NOMO-1 (cell line): Measurements from ENCODE around the gene PGLYRP1.
A peak's percentile ranks its signal among the peaks of the same experiment; 100 is the strongest.

Experiments used
- DNase-seq, 2 experiments: peaks; one replicate each; lab custom pipeline; 2025; ENCODE audit not compliant: unreplicated experiment in 2 of 2; lab: John Stamatoyannopoulos, UW

The PGLYRP1 gene

DNA sequence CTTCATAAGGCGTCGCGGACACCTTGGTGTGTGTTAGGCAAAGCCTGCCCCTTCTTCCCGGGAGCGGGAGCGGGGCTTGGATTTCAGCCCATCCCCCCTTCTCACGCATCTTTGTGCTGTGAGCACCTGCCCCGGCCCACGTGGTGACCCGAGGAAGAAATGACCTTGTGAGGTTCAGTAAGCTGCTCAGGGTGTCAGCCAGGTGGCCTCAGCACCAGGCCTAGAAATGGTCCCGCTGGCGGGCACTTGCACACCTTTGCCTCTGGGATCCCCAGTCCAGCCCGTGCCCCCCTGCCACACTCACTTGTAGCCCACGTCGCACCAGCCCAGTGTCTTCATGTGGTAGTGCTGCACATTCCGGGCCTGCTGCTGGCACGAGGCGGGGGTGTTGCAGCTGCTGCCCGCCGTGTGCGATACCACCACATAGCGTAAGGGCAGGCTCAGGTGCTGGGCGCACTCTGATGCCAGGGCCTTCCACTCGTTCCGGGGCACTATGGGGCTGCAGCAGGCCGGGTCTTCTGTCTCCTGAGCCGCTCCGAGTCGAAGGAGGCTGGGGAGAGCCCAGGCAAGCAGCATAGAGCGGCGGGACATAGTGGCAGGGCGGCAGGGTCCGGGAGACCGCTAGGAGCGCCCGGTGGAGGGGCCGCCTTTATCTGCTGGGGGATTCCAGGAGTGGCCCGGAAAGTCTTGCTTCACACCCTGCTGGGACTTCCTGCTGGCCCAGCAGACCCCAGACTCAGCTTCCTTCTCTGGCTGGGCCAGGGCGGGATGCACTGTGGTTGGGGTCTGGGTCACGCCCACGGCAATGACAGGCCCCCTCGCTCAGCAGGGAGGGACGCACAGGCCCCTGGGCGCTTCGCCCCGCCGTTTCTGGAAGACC lies at the start of gene PGLYRP1:
PGLYRP1 (minus strand) TSS at position 623 of the 880 bp plus-strand sequence; CDS start at position 591, 32 bp downstream.
- no peak for DNase-seq

DNA sequence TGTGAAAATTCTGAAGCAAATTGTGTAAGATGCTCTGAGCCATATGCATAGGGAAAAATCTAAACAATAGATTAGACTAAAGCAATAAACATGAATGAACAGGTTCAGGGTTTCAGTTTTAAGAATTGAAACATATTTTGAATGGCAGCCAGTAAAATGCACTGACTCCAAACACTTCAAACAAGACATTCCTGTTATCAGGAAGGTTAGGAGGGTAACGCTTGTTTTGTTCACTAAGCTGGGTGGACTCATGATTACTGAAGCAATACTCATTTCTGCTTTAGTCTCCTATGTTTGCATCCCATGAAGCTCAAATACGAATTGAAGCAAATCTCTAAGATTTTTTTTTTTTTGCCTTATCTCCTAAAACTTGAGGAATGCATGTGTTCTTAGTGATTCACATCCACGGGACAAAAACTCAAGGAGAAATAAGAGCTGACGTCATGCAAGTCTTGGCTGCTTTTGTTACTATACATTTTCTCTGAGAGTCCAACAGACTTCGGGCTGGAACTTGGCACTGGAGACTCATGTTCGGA lies 47.0 kb upstream of the PGLYRP1 start:
- DNase-seq: no peak

DNA sequence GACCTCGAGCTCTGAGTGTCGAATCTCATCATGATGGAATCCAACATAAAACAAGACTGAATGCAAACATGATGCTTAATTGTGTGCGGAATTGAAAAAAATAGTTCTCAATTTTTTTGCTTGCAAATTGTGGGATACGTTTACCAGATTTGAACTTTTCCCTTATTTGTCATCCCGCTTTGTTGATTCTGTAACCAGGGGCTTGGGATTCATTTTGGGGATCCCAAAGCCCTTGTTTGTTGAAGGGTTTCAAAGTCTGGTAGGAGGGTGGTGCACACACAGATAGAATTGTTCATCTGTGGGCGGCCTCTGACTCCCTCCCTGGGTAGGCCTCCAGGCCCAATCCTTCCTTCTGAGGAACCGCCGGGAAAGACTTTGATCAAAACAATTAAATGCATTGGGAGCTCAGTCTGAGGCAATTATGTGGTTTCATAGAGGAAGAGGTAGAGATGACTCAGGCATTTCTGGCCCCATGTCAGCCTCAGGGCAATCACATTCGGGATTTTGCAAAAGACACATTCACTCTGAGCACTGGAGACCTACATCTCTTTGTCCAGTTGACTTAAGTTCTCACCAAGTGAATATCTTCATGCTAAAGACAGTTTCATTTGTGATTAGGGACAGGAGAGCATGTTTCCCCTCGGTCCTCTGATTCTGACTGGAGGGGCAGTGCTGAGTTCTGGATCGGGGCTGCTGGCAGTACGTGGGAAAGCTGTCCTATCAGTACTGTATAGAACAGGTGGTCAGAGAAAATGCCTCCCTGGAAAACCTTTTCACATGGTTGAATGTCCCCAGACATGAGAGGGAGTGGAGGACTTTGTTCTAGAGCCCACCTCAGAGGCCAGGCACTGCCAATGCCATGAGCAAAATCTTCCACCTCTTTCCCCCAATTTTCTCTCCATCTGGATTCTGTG lies 45.7 kb upstream of the PGLYRP1 start:
- peak; percentile 79 to 84 for DNase-seq

DNA sequence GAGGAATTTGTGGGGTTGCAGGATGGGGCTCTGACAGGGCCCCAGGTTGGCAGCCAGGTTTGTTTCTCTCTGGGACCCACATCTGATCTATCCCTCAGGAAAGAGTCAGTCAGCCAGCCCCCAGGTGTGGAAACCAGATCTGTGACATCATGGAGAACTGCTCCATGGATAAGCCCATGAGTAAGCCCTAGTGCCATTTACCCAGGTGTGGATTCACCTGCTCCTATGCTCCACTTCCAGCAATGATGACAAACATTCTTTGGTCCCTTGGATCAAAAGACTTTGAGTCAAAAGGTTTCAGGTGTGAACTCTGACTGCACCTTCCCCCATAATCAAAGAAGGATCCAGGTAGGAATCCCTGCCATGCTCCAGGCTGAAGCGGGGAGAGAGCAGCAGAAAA lies 44.8 kb upstream of the PGLYRP1 start:
- DNase-seq: no peak

DNA sequence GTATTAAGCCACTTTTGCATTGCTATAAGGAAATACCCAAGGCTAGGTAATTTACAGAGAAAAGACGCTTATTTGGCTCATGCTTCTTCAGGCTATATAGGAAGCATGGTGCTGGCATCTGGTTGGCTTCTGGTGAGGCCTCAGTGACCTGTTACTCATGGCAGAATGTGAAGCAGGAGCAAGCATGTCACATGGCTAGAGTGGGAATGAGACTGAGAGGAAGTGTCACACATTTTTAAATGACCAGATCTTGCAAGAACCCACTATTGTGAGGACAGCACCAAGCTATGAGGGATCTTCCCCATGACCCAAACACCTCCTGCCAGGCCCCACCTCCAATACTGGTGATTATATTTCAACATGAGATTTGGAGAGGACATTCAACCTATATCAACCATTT lies 43.6 kb upstream of the PGLYRP1 start:
- no peak for DNase-seq

GRCh38 chr19:46065486-46066071 lies 42.7 kb upstream of the PGLYRP1 start:
- no peak for DNase-seq

DNA sequence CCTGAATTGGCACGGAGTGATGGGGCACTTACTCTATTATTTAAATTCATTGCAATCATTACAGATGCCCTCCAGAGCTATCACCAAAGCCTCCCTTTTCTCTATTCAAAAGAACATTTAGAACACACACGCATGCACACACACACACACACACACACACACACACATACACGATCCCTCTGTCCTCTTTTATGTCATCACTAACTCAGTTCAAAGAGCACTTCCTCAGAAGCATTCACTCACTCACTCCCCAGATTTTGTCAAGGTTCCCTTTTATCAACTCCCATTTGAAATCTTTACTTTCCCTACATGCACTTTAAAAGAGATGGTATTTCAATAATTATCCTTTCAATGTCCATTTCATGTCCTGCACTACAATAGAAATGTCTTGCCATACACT lies 40.3 kb upstream of the PGLYRP1 start:
- no peak for DNase-seq

DNA sequence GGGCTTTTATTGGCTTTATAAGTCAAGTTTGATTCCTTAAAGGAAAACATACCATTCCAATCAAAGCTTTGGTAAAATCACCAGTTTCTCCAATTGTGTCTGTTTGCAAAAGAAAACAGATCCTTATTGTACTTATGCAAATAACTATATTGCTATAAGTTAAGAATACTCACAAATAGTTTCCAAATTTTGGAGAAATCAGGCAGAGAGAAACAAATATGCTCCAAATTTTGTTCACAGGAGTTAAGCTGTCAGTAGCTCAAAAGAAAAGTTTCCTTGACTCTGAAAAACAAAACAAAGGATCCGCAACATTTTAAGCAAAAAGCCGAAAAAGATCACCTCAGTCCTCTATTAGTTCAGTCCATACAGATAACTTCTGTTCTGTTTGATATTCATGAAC lies 37.2 kb upstream of the PGLYRP1 start:
- no peak for DNase-seq

DNA sequence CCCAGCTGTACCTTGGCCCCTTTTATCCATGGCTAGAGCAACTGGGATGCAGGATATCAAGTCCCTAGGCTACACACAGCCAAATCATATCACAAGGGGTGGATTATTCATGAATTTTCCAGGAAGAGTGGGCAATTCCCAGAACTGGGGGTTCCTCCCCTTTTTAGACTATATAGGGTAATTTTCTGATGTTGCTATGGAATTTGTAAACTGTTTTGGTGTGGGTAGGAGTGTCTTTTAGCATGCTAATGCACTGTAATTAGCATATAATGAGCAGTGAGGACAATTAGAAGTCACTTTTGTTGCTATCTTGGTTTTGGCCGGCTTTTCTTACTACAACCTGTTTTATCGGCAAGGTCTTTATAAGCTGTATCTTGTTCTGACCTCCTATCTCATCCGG lies 35.9 kb upstream of the PGLYRP1 start:
- no peak for DNase-seq

DNA sequence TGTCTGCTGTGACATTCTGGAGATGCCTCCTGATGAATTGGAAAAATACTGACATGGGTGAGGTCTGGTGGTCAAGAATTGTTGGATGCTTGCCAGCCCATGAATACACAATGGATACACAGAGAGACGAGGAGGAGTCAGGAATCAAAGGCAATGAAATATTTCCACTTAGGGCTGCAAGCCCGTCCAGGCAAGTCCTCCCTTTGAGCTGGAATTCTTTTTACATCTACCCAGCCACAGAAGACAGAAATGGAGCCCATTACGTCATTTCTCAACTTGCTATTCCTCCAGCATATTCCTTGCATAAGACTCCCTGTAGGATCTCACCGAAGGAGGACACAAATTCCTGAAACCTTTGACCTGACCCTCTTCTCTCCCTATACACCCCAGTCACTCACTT lies 33.7 kb upstream of the PGLYRP1 start:
- no peak for DNase-seq

- DNase-seq: no peak
Measured at GRCh38 chr19:46052896-46053295, 30.0 kb upstream of the PGLYRP1 start.

GRCh38 chr19:46049597-46049996 lies 26.7 kb upstream of the PGLYRP1 start:
- no peak for DNase-seq

- no peak for DNase-seq
Measured at GRCh38 chr19:46043519-46043918, 20.7 kb upstream of the PGLYRP1 start.

DNA sequence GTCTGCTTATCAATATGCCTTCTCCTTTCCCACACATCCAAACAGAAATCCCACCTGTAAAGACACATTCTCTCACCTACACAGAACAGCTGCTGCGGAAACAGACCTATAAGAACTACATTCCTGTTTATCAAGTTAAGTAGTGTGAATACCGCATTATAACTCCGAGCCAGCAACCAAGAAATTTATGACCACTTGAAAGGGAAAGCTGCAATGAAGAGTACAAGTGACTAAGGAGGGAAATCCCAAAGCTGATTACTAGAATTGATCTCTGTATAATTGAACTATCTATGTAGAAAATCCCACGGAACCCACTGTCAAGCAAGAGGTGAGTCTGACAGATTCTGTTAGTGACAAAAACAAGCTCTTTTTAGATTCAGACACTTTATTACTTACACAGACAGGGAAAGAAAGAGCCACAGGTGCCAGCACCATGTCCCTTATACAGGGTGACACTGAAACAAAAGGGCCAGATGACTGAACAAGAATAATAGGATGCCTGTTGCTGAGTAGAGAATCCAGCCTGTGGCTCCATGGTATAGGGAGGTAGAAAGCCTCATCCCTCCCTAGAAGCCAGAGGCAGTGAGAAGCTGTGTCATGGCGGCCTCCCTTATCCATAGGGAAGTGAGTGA lies 19.5 kb upstream of the PGLYRP1 start:
- DNase-seq: no peak

GRCh38 chr19:46040952-46041500 lies 18.2 kb upstream of the PGLYRP1 start, which contains the start of gene IGFL4:
Gene IGFL4, minus strand, starts transcription at chr19:46041002. Its CDS starts 40 bp downstream, at chr19:46040962.
- DNase-seq: no peak

DNA sequence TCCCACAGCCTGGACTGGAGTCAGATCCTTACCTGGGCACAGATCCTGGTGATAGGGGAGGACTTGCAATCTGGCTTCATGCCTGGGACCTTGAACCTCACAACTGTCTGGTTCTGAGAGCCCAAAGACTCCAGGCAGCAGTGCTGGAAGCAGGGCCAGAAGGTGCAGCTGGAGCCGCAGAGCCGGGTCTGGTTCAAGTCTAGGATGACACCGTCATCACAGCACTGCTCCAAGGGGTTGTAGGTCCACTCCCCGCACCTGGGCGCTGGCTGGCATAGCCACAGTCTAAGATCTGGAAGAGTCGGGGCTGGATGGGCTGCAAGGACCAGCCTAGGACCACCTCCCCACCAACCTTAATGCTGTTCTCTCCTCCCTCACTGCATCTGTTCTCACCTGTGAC lies 17.3 kb upstream of the PGLYRP1 start:
- no peak for DNase-seq

GRCh38 chr19:46036744-46037128 lies 13.9 kb upstream of the PGLYRP1 start:
- DNase-seq: no peak

- DNase-seq: no peak
Measured at GRCh38 chr19:46035986-46036743, 13.3 kb upstream of the PGLYRP1 start.

DNA sequence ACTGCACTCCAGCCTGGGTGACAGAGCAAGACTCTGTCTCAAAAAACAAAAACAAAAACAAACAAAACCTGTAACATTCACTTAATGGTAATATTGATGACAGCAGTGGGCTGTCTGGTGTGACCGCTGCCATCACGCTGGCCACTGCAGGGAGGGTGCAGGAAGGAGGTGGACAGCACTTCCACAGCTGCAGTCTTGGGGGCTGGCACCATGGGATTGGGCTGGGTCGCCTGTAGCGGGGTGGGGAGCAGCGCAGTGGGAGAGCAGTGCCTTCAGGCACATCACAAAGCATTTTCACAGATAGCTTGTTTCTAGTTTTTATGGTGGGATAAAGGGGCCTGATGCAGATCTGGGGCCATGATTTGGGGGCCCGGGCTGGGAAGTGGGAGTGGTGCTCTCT lies 12.7 kb upstream of the PGLYRP1 start:
- no peak for DNase-seq
